HG03175 (cell line): Measurements from ENCODE around the gene NWD2.

Source experiments
- ATAC-seq: cut with Tn5 transposase; IDR thresholded peaks from one replicate; pipeline ENCODE4 v1.9.1; 2021; ENCODE audit warnings: mild to moderate bottlenecking, moderate library complexity; ENCODE audit not compliant: unreplicated experiment

Gene NWD2

GRCh38 chr4:37279121-37279520 is 34.6 kb downstream of the NWD2 start:
- ATAC-seq: no peak

GRCh38 chr4:37279894-37280592 is 35.5 kb downstream of the NWD2 start:
- ATAC-seq: no peak

GRCh38 chr4:37299468-37299867 is 54.9 kb downstream of the NWD2 start:
- no peak for ATAC-seq

- ATAC-seq: no peak
These were observed 60.1 kb downstream of the NWD2 start for GRCh38 chr4:37304612-37305011.

- no peak for ATAC-seq
These were observed 61.4 kb downstream of the NWD2 start for GRCh38 chr4:37305984-37306383.

- ATAC-seq: no peak
These were observed 72.6 kb downstream of the NWD2 start for GRCh38 chr4:37317104-37317643.

- no peak for ATAC-seq
These were observed 76.1 kb downstream of the NWD2 start for GRCh38 chr4:37320513-37321235.

GRCh38 chr4:37322122-37322521 is 77.6 kb downstream of the NWD2 start:
- ATAC-seq: no peak

GRCh38 chr4:37324546-37324945 is 80.0 kb downstream of the NWD2 start:
- no peak for ATAC-seq

- no peak for ATAC-seq
These were observed 82.3 kb downstream of the NWD2 start for GRCh38 chr4:37326852-37327251.

- ATAC-seq: no peak
These were observed 94.4 kb downstream of the NWD2 start for GRCh38 chr4:37338972-37339371.

- no peak for ATAC-seq
These were observed 114.2 kb downstream of the NWD2 start for GRCh38 chr4:37358748-37359147.

- no peak for ATAC-seq
These were observed 114.7 kb downstream of the NWD2 start for GRCh38 chr4:37359261-37359660.

GRCh38 chr4:37365888-37366287 is 121.3 kb downstream of the NWD2 start:
- no peak for ATAC-seq

GRCh38 chr4:37367901-37368300 is 123.4 kb downstream of the NWD2 start:
- no peak for ATAC-seq

GRCh38 chr4:37370052-37370451 is 125.5 kb downstream of the NWD2 start:
- no peak for ATAC-seq

- no peak for ATAC-seq
These were observed 136.6 kb downstream of the NWD2 start for GRCh38 chr4:37381040-37381668.

- ATAC-seq: peak; percentile 76
These were observed 139.2 kb downstream of the NWD2 start for GRCh38 chr4:37383579-37384229.

- ATAC-seq: no peak
These were observed 140.9 kb downstream of the NWD2 start for GRCh38 chr4:37385424-37385823.

- no peak for ATAC-seq
These were observed 144.3 kb downstream of the NWD2 start for GRCh38 chr4:37388681-37389365.

GRCh38 chr4:37389366-37389765 is 144.8 kb downstream of the NWD2 start:
- ATAC-seq: no peak
